GM18507 (cell line): ENCODE measurements around the gene RMND1.
"Not testable (repeated sequence)": the region's sequence is repeated elsewhere in the genome, so short reads cannot be mapped to it uniquely, and the experiment has no call there.

Source experiments
- DNase-seq: peaks from one replicate; pipeline ENCODE4 v3.0.0; 2011; ENCODE audit warnings: low read depth; ENCODE audit not compliant: insufficient read length; ENCODE audit errors: extremely low spot score
- FAIRE-seq: peaks from 2 replicates; lab custom pipeline; 2011; peaks lifted over from hg19 to GRCh38; lab: Jason Lieb, UNC

RMND1 gene

DNA sequence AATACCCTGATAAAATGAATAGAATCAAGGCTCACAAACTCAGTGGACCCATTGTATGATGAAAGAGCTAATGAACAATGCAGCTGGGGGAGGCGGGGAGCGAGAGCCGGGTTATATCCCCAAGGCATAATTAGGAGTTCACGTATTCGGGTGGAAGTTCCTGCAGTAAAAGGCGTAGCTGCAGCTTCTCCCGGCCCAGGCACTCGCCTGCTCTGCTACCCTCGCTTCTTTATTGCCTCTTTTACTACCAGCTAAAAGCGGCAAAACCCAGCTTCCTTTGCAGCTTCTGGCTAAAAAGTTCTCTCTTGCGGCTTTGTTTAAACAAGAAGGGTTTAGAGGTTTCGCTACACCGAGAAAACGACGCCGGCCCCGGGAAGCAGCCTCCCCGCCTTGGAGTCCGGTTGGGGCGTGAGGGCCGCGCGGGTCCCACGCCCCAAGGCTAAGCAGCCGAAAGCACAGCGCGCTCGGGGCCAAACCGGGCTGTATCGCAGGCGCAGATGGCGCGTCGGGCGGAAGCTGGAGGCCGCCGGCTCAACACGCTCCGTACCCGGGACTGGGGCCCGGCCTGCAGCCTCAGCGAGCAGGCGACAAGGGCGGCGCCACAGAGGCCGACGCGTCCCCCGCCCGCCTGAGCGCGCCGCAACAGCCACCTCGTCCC, 62.2 kb downstream of the RMND1 start:
- DNase-seq (no peak), FAIRE-seq (no peak)

DNA sequence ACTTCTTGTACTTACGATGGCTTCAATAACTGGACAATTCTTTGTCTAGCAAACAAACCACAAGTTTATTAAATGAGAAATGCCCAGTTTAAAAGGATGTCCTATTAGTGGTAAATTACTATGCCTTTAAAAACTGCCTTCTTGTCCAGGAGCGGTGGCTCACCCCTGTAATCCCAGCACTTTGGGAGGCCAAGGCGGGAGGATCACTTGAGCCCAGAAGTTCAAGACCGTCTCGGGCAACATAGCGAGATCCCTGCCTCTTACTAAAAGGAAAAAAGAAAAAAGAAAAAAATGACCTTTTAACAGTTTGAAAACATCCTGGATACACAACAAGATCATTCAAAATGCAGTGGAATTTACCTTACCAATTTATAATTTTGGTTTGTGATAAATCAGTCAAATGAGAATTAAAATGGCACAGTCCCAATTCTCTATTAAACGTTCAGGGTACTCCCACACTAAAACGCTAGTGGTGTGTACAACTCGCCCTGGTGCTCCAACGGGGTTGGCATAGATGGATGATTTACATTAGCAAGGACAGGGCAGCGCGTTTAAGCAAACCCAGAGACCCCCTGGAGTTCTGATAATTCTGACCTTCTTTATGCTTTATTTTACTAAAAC, 62.8 kb downstream of the RMND1 start:
- no peak for DNase-seq

GRCh38 chr6:151388236-151388635, 63.7 kb downstream of the RMND1 start:
- DNase-seq, result no peak
- no peak for FAIRE-seq

More for the DNA sequence above, 62.8 kb downstream of the RMND1 start:
- FAIRE-seq, result no peak

DNA sequence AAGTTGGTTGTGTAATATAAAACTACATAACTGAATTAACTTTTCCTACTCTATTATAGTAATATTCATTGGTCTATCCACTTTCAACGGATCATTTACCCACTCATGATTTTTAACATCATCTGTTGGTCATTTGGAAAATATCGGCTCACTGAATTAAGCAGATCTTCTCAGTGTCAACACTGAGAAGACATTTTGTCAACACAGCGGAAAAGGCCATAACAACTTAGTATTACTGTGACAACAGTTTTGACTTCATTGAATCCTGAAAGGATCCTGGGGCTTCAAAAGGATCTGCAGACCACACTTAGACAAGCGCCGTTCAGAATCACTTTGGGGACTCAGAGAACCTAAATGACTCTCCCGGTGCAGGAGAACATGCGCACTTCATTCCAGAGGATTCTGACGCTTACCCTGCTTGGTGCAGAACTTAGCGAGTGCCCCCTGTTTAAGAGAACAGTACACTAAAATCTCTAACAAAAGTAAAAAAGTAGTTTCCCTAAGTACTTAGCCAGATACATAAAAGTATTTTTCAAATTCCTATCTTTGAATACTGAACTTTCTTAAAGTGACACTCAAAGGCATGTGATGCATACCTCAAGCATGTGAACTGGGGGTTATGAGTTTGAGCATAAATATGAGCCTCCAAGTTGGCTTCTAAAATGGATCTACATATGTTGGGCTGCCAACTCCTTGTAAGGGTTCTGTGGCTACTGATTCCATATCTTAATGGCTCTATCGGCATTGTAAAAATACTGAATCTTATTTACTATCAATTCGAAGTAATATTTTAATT, 64.6 kb downstream of the RMND1 start:
- DNase-seq (no peak), FAIRE-seq (no peak)

GRCh38 chr6:151385177-151385576, 66.7 kb downstream of the RMND1 start:
- FAIRE-seq, result peak; percentile 50
- DNase-seq, result no peak

DNA sequence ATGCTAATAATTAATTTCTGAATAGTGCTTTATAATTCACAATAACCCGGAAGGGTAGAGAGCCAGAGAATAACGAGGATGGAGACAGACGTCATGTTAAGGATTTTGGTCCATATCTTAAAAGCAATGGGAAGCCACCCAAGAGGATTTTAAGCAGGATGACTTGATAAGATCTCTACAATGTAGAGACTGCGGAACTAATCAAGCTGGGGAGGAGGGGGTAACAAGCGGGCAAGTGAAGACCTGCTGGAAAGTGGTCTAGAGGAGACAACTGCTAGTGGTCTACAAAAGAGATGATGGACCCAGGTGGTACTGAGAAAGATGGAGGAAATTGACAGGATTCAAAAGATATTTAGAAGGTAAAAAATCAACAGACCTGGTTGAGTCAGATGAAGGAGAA, 67.8 kb downstream of the RMND1 start:
- no peak for DNase-seq
- FAIRE-seq, result no peak

DNA sequence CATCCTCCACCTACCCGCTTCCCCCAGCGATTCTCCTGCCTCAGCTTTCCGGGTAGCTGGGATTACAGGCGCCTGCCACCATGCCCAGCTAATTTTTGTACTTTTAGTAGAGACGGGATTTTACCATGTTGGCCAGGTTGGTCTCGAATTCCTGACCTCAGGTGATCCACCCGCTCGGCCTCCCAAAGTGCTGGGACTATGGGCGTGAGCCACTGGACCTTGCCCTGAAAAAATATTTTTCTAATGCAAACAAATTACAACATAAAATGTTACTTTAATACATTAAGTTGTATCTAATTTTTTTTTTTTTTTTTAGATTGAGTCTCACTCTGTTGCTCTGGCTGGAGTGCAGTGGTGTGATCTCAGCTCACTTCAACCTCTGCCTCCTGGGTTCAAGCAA, 69.3 kb downstream of the RMND1 start:
- not testable (repeated sequence) for DNase-seq, FAIRE-seq

- no peak for FAIRE-seq
- DNase-seq, result no peak
Measured at GRCh38 chr6:151381722-151382121, 70.2 kb downstream of the RMND1 start.

DNA sequence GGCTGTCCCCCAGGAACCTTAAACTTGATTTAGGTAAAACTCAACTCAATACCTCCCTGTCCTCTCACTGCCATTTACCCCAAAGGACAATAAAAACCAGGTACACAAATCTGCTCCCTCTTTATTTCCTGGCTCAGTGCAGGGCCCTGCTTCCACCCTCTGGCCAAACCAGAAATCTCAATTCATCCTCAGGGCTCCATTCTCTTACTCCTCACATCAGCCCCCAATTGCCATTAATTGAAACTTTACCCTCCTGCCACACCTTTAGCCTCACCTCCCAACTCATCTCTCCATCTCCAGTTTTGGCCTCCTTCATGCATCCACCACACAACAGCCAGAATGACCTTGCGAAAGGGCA, 71.1 kb downstream of the RMND1 start:
- no peak for DNase-seq
- FAIRE-seq, result no peak

- no peak for DNase-seq
- peak; percentile 26 for FAIRE-seq
Measured at GRCh38 chr6:151379933-151380847, 71.7 kb downstream of the RMND1 start.

- DNase-seq, result no peak
- FAIRE-seq, result no peak
Measured at GRCh38 chr6:151377095-151377494, 74.8 kb downstream of the RMND1 start.

GRCh38 chr6:151376440-151376839, 75.5 kb downstream of the RMND1 start:
- DNase-seq (no peak), FAIRE-seq (peak; percentile 66)

GRCh38 chr6:151375833-151376232, 76.1 kb downstream of the RMND1 start:
- no peak for FAIRE-seq
- DNase-seq, result no peak

GRCh38 chr6:151374036-151374683, 77.8 kb downstream of the RMND1 start:
- DNase-seq (no peak), FAIRE-seq (no peak)

DNA sequence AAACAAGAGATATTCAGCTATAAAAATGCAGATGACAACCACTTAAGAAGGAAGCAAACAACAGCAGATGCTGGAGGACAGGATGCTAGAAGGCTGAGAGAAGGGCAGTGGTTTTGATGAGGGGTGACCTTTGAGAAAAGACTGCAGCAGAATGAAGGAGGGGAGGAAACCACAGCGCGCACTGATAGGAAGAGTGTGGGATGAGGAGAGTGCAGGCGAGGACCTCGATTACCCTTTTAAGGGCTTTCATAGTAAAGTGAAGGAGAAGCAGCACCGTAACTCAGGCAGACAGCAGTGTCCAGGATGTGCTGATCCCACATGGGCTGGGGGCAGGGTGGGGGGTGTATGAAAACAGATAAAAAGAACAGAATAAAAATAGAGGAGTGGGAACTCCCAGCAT, 79.8 kb downstream of the RMND1 start:
- FAIRE-seq (no peak), DNase-seq (no peak)

- FAIRE-seq (no peak), DNase-seq (no peak)
Measured at GRCh38 chr6:151370509-151371078, 81.3 kb downstream of the RMND1 start.

DNA sequence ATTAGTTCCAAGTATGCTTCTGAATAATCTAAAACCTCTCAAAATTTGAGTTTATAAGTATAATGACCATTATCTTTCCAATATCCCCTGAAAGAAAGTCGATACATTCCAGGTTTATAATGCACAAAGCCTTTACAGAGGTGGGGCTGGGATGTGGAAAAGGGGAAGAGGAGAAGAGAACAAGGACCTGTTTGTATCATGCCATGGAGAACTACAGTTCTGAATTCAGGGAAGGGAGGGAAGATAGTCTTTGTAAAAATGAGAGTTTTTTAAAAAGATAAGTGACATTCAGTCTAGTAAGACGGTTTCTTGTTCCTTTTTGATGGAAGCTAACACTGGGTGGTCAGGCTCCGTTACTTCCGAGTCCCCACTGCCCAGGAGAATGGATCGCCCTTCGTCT, 86.7 kb downstream of the RMND1 start:
- DNase-seq (no peak), FAIRE-seq (no peak)

GRCh38 chr6:151359486-151359885, 92.4 kb downstream of the RMND1 start:
- FAIRE-seq, result no peak

DNA sequence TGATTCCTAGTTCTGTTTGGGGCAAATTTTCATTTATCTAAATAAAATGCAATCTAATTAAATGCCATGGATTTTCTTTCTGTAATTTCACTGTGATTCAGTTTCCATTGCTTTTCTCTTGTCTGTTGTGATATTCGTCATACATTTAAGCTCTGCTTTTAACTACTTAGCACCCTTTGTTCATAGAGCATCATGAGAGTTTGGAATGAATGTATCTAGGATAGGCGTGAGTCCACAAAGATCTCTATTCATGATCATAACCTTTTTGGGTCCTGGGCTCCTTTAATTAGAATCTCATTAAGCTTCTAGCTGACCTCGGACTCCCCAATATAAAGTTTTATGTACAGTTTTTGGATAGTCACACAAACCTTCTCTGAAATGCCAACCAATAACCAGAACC, 93.5 kb downstream of the RMND1 start:
- FAIRE-seq (no peak), DNase-seq (no peak)

More at GRCh38 chr6:151359486-151359885, 92.4 kb downstream of the RMND1 start:
- no peak for DNase-seq
